NCI-H2029 (cell line): ENCODE measurements around the gene HDAC4.

Experiments used
- DNase-seq: peaks from one replicate; lab custom pipeline; 2025; lab: John Stamatoyannopoulos, UW

Gene HDAC4

DNA sequence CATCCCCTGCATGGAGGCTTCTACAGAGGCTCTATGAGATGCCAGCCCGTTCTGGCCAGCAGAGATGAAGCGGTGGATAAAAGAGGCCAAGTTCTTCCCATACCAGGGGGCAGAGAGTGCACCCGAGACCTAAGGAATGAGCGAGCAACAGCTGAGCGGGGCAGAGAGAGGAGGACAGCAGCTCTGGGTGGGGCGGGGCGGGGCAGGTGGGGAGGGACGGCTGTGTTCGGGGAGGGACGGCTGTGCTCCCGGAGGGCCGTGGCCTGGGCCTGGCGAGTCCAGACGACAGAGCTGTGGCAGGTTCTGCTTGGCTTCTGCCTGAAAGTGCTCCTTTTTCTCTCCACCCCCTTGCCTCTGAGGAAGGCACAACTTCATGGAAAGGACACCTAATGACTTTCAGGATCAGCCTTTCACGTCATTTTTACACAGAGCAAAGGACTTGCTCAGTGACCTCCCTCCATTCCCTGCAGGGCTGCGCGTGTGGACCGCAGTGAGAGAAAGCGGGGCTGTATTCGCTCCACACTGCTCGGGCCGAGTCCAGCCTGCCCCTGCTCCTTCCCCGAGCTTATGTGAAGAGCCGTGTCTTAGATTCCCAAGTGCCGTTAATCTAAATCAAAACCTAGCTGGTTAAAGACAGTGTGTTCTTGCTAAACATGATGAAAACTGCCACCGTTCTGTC, 232.9 kb downstream of the HDAC4 start:
- no peak for DNase-seq

DNA sequence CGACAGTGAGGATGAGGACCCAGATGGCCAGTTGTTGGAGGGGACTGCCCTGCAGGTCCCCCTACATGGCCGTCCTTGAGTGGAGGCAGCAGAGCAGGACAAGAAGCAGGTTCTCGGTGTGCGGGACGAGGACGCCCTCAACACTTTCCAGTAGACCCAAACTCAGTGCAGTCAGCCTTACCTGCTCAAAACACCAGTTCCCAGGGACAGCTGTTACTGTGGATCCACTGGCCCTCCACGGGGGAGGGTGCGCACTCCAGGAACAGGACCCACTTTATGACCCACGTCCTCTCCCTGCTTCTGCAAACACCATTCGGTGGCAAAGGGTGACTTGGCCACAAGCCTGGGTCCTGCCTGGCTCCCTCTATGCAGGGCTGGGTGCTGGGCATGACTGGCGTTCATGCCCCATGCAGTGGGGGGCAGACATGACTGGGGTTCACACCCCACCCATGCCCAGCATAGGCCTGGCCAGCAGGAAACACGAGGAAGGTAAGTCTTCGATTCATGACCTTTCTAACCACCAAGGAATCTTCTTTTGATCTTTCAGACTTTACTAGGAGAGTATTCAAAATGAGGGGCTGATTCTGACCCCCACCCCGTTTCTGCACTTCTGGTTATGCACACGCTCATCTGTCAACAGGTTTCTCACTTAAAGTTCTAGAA, 233.7 kb downstream of the HDAC4 start:
- DNase-seq: no peak

GRCh38 chr2:239166201-239166834, 234.5 kb downstream of the HDAC4 start:
- DNase-seq: no peak

DNA sequence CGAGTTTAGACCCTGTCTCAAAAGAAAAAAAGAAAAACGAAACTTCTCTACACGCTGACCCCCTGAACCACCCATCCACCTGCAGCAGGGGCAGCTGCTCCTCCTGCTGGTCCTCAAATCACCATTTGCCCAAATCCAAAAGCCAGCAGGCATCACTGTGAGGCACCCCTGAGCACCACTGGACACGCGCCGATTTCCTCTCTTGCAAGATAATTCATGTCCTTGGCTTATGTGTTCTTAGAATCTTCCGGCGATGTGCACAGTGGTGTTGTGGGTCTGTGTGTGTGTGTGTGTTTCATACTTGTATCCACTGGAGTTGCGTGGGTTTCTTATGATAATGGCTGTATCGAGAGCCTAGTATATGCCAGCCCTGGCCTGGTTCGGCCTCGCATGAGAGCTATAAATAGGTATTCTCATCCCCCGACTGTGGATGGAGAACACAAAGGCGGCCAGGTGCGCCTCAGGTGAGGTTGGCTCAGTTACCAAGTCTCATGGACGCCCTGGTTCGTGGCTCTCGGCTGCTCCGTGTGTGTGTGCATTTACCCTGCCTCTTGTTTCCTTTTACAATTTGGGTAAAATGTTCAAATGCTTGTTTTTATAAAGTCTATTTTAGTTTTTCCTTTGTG, 235.5 kb downstream of the HDAC4 start:
- no peak for DNase-seq

DNA sequence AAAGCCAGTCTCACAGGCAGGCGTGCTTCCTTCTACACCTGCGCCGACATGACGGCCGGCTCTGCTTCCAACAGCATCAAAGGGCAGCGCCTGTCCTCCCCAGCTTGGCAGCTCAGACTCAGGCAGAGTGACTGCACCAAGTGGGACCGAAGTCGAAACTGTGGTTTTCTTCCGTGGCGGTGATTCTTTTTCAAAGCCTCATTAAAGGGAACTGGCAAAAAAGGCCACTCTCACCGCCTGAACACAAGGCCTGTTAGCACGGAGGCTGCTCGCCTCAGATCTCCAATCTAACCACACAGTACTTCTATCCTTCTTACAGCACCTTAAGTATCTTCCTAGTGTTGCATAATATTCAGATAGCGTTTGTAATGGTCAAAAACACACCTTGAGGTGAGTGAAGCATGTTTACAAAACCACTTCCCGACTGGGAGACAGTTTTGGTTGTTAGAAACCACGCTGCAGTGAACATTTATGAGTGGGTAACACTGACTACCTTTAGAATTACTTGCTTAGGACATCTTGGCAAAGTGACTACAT, 236.4 kb downstream of the HDAC4 start:
- DNase-seq: no peak

GRCh38 chr2:239163688-239164334, 237.0 kb downstream of the HDAC4 start:
- no peak for DNase-seq

DNA sequence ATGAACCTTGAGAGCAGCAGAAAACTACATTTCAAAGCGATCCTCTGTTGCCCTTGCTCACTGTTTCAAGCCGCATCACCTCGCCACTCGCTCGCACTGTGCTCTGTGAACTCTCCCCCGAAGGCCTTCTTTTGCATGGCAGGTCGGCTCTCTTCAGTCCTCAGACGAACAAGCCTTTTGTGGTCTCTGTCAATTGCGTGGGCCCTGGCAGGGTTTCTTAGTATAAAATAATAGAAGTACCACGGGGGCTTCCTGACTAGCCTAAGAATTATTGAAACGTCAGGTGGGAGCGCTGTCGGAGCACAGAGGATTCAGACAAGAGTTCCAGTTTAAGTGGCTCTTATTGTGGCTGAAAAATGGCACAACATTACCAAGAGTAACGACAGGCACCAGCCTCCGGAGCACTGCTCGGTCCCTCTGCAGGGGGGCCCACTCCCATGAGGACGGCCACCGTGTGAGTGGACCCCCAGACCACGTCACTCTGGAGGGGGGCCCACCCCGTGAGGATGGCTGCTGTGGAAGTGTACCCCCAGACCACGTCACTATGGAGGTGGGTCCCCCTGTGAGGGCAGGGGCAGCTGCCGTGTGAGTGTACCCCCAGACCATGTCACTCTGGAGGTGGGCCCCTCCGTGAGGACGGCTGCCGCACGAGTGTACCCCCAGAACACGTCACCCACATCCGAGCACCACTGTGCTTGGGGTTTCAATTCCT, 237.7 kb downstream of the HDAC4 start:
- DNase-seq: no peak

GRCh38 chr2:239162141-239162821, 238.5 kb downstream of the HDAC4 start:
- DNase-seq: no peak

DNA sequence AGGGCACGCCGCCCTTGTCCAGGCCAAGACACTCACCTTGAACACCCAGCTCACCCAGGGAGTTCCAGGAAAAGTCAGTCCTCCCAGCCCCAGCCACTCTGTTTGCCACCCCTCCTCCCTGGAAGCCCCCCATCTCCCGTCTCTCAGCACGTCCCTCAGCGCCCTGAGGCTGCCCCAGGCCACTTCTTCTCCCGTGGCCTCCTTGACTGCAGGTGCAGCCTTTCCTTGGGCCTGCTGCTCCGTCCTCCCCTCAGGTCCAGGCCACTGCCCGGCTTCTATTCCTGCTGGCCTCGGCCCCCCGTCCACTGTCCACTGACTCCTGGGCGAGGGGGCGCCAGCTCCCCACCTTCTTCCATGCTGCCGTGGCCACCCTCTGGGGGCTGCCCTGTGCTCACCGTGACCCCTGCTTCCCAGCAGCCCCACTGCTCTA, 239.1 kb downstream of the HDAC4 start:
- no peak for DNase-seq

GRCh38 chr2:239160226-239161143, 240.3 kb downstream of the HDAC4 start:
- DNase-seq: no peak

GRCh38 chr2:239159476-239159911, 241.3 kb downstream of the HDAC4 start:
- no peak for DNase-seq

- no peak for DNase-seq
Measured at GRCh38 chr2:239158641-239159475, 242.0 kb downstream of the HDAC4 start.

DNA sequence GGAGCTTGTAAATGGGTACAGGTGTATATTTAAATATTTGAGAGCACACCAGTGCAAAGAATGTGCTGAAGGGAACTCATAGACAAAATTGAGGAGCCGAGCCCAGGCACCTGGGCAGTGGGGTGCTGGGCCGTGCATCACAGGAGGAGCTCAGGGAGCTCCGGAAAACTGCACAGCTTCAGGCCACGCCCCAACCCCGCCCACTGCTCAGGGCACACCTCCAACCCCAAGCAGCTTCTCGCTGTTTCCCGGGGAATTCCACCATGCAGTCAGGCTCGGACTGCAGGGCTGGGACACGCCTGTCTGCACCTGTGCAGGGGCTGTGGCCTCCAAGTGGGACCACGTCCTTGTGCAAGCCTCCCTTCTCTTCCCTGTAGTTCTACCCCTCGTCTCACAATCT, 243.0 kb downstream of the HDAC4 start:
- DNase-seq: no peak

- no peak for DNase-seq
Measured at GRCh38 chr2:239157269-239157668, 243.6 kb downstream of the HDAC4 start.

- DNase-seq: no peak
Measured at GRCh38 chr2:239156516-239157265, 244.1 kb downstream of the HDAC4 start.

DNA sequence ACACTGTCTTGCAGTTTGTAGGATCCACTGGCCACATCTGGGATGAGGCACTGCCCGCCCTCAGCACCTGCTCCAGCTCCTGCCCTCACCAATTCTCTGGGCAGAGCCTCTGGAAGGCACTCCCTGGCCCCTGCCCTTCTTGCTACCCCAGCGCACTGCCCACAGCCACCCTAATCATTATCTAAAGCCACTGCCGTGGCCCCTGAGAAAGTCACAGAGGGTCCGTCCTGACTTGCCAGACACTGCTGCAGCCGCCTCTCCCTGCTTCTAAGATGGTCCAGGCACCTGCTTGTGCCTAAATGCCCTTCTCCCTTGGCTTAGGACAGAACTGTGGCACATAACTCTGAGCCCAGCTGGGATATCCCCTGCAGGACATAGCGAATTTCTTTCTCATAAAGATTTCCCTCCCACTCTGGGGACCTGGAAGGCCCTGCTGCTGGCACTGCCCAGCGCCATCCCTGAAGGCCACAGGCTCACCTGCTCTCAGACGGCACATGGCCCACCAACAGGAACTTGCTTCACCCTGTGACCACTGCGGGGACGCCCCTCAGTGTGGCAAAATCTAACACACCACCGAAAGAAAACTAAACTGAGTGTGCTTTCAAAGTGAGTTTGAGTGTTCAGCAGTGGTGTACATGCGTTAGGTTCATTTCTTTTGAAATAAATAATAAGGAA, 244.9 kb downstream of the HDAC4 start:
- no peak for DNase-seq
